Measurements from ENCODE around the gene PTPRJ. TPM values are rescaled to one million over a fixed set of nuclear protein-coding genes. Genes with fewer than 3 reads are reported as not detected.

PTPRJ gene
- polyA plus RNA-seq, 1 donor from 2014 or later: 8.6 TPM

- no peak overlapping the region for H3K4me2 ChIP-seq (ENCODE audit: low read length)
- no peaks in the 10 kb centered on the region for H3K27me3 ChIP-seq (ENCODE audit: insufficient read depth, low read depth, low read length)
- H3K36me3 ChIP-seq (ENCODE audit: insufficient read depth, low read length): no peaks in the 10 kb centered on the region
- H4K20me1 ChIP-seq (ENCODE audit: insufficient read depth): no peaks in the 10 kb centered on the region
- no peak overlapping the region for H3K4me3 ChIP-seq (ENCODE audit: low read length)
- no peak overlapping the region for H3K9ac ChIP-seq (ENCODE audit: low read length)
- TF ChIP-seq CTCF (IDR thresholded peaks at IDR 0.05; ENCODE audit: poor library complexity, severe bottlenecking): no peak
- TF ChIP-seq REST (IDR thresholded peaks at IDR 0.05; ENCODE audit: borderline replicate concordance): no peak
- TF ChIP-seq RAD21 (conservative IDR thresholded peaks at IDR 0.05): no peak
- TF ChIP-seq EP300 (conservative IDR thresholded peaks at IDR 0.05; ENCODE audit: poor library complexity, severe bottlenecking): no peak
- TF ChIP-seq TAF1 (IDR thresholded peaks at IDR 0.05; ENCODE audit: low read depth): no peak
- no peak for TF ChIP-seq MXI1 (conservative IDR thresholded peaks at IDR 0.05; ENCODE audit: poor library complexity, severe bottlenecking)
- TF ChIP-seq SMC3 (conservative IDR thresholded peaks at IDR 0.05; ENCODE audit: poor library complexity): no peak
- no peak for TF ChIP-seq POLR2AphosphoS5 (IDR thresholded peaks at IDR 0.05)
- no peak for TF ChIP-seq EZH2 (IDR thresholded peaks at IDR 0.05; ENCODE audit: borderline replicate concordance, insufficient read depth, low read length, poor library complexity, severe bottlenecking)
- no peak overlapping the region for H3K27ac ChIP-seq (ENCODE audit: low read length)
- no peaks in the 10 kb centered on the region for H3K9me3 ChIP-seq (ENCODE audit: low read length)
- H3K79me2 ChIP-seq (replicated peaks; ENCODE audit: insufficient read depth, low read length): peaks cover 4% of the 10 kb centered on the region
- H3F3A ChIP-seq (ENCODE audit: insufficient read depth, low read length, poor library complexity, severe bottlenecking): no peaks in the 10 kb centered on the region
- no peak overlapping the region for H2AFZ ChIP-seq (ENCODE audit: low read depth, low read length)
- H3K9me2 ChIP-seq (ENCODE audit: insufficient read depth, low read length): no peaks in the 10 kb centered on the region
Measured at GRCh38 chr11:48005136-48005535, 24.8 kb downstream of the PTPRJ start.

- no peaks in the 10 kb centered on the region for H4K20me1 ChIP-seq (ENCODE audit: insufficient read depth)
- TF ChIP-seq EP300 (conservative IDR thresholded peaks at IDR 0.05; ENCODE audit: poor library complexity, severe bottlenecking) (no peak), TAF1 (IDR thresholded peaks at IDR 0.05; ENCODE audit: low read depth) (no peak), POLR2AphosphoS5 (IDR thresholded peaks at IDR 0.05) (no peak), MXI1 (conservative IDR thresholded peaks at IDR 0.05; ENCODE audit: poor library complexity, severe bottlenecking) (no peak), CTCF (IDR thresholded peaks at IDR 0.05; ENCODE audit: poor library complexity, severe bottlenecking) (no peak), REST (IDR thresholded peaks at IDR 0.05; ENCODE audit: borderline replicate concordance) (no peak), RAD21 (conservative IDR thresholded peaks at IDR 0.05) (no peak), SMC3 (conservative IDR thresholded peaks at IDR 0.05; ENCODE audit: poor library complexity) (no peak), EZH2 (IDR thresholded peaks at IDR 0.05; ENCODE audit: borderline replicate concordance, insufficient read depth, low read length, poor library complexity, severe bottlenecking) (no peak)
Measured at GRCh38 chr11:48005831-48006270, 25.5 kb downstream of the PTPRJ start.

More at GRCh38 chr11:48005831-48006270, 25.5 kb downstream of the PTPRJ start:
- H3K79me2 ChIP-seq (replicated peaks; ENCODE audit: insufficient read depth, low read length): peaks cover 5% of the 10 kb centered on the region
- H3K27ac ChIP-seq (ENCODE audit: low read length): peak overlapping the region; percentile 28
- no peak overlapping the region for H3K4me3 ChIP-seq (ENCODE audit: low read length)
- H2AFZ ChIP-seq (ENCODE audit: low read depth, low read length): no peak overlapping the region
- no peaks in the 10 kb centered on the region for H3K36me3 ChIP-seq (ENCODE audit: insufficient read depth, low read length)
- H3K4me2 ChIP-seq (ENCODE audit: low read length): no peak overlapping the region
- no peaks in the 10 kb centered on the region for H3K9me2 ChIP-seq (ENCODE audit: insufficient read depth, low read length)
- H3K9me3 ChIP-seq (ENCODE audit: low read length): no peaks in the 10 kb centered on the region
- no peaks in the 10 kb centered on the region for H3K27me3 ChIP-seq (ENCODE audit: insufficient read depth, low read depth, low read length)
- no peaks in the 10 kb centered on the region for H3F3A ChIP-seq (ENCODE audit: insufficient read depth, low read length, poor library complexity, severe bottlenecking)
- no peak overlapping the region for H3K9ac ChIP-seq (ENCODE audit: low read length)
